GM23338 (cell line): ENCODE results near the gene HTR4. TPM values are rescaled to one million over a fixed set of nuclear protein-coding genes. Genes with fewer than 3 reads are reported as not detected.

Source experiments
- ATAC-seq: fragments of 200-7000 bp; cut with Tn5 transposase; 3 replicates; pipeline ENCODE4 v1.9.1; 2020
- DNase-seq: peaks from one replicate; pipeline ENCODE4 v3.0.0-alpha.2; 2015; ENCODE audit warnings: low spot score
- H2AFZ ChIP-seq: fragments of 200-600 bp; sonication (generic); 2 replicates; pipeline ENCODE4 v1.8.0; 2016; ENCODE audit warnings: antibody characterized with exemption, mild to moderate bottlenecking, moderate library complexity
- H3F3A ChIP-seq: fragments of 200-600 bp; sonication (generic); replicated peaks from 2 replicates; pipeline ENCODE4 v1.8.0; 2017; ENCODE audit warnings: antibody characterized with exemption, mixed run types, low read depth
- H3K27ac ChIP-seq: fragments of 200-600 bp; sonication (generic); 2 replicates; pipeline ENCODE4 v1.6.1; 2016; ENCODE audit warnings: low read depth
- H3K27me3 ChIP-seq: fragments of 200-600 bp; sonication (generic); 2 replicates; pipeline ENCODE4 v1.8.0; 2016; ENCODE audit warnings: mild to moderate bottlenecking, mixed run types, moderate library complexity; ENCODE audit not compliant: insufficient read depth
- H3K36me3 ChIP-seq: fragments of 200-600 bp; sonication (generic); 2 replicates; pipeline ENCODE4 v1.8.0; 2016; ENCODE audit warnings: mild to moderate bottlenecking; ENCODE audit not compliant: insufficient read depth
- H3K4me1 ChIP-seq: fragments of 200-600 bp; sonication (generic); 2 replicates; pipeline ENCODE4 v1.8.0; 2016; ENCODE audit warnings: mild to moderate bottlenecking, moderate library complexity; ENCODE audit not compliant: insufficient read depth
- H3K4me2 ChIP-seq: fragments of 200-600 bp; sonication (generic); 2 replicates; pipeline ENCODE4 v1.7.1; 2017; ENCODE audit warnings: mixed run types
- H3K4me3 ChIP-seq: fragments of 200-600 bp; sonication (generic); 2 replicates; pipeline ENCODE4 v1.6.1; 2016; ENCODE audit warnings: mixed run types
- H3K79me2 ChIP-seq: fragments of 200-600 bp; sonication (generic); replicated peaks from 2 replicates; pipeline ENCODE4 v1.8.0; 2017; ENCODE audit warnings: mild to moderate bottlenecking; ENCODE audit not compliant: insufficient read depth
- H3K9me2 ChIP-seq: fragments of 200-600 bp; sonication (generic); 2 replicates; pipeline ENCODE4 v1.8.0; 2017; ENCODE audit not compliant: insufficient read depth
- H4K20me1 ChIP-seq: fragments of 200-600 bp; sonication (generic); replicated peaks from 2 replicates; pipeline ENCODE4 v1.8.0; 2017; ENCODE audit warnings: mild to moderate bottlenecking; ENCODE audit not compliant: insufficient read depth
- H3K27ac Mint-ChIP-seq: 2 replicates; pipeline ENCODE4 v1.8.0; 2020; ENCODE audit warnings: inconsistent platforms, mild to moderate bottlenecking, moderate library complexity, mixed read lengths
- H3K27me3 Mint-ChIP-seq: 3 replicates; pipeline ENCODE4 v1.8.0; 2022; ENCODE audit warnings: low read depth, mild to moderate bottlenecking, moderate library complexity, mixed read lengths, inconsistent platforms; ENCODE audit not compliant: insufficient read depth, poor library complexity
- H3K36me3 Mint-ChIP-seq: 3 replicates; pipeline ENCODE4 v1.8.0; 2021; ENCODE audit warnings: low read depth, mild to moderate bottlenecking, inconsistent platforms, moderate library complexity, mixed read lengths
- H3K4me1 Mint-ChIP-seq: 3 replicates; pipeline ENCODE4 v1.8.0; 2020; ENCODE audit warnings: mild to moderate bottlenecking, inconsistent platforms, mixed read lengths
- H3K4me3 Mint-ChIP-seq: 3 replicates; pipeline ENCODE4 v1.8.0; 2021; ENCODE audit warnings: moderate library complexity, mild to moderate bottlenecking, inconsistent platforms, mixed read lengths
- H3K9me3 Mint-ChIP-seq: 3 replicates; pipeline ENCODE4 v1.8.0; 2020; ENCODE audit warnings: moderate library complexity, mild to moderate bottlenecking, inconsistent platforms, mixed read lengths
- EZH2 ChIP-seq: fragments of 200-600 bp; sonication (generic); IDR thresholded peaks from one replicate; pipeline ENCODE4 v1.8.0; 2017; ENCODE audit warnings: antibody characterized with exemption, mild to moderate bottlenecking, low read depth; ENCODE audit not compliant: unreplicated experiment
- JUNB ChIP-seq: IDR thresholded peaks from one replicate; pipeline ENCODE4 v1.6.1; 2016; ENCODE audit warnings: antibody characterized with exemption; ENCODE audit not compliant: unreplicated experiment
- NANOG ChIP-seq: IDR thresholded peaks from 2 replicates; pipeline ENCODE4 v1.6.1; 2016; ENCODE audit warnings: antibody characterized with exemption, borderline replicate concordance
- STAT1 ChIP-seq: IDR thresholded peaks from one replicate; pipeline ENCODE4 v1.6.1; 2016; ENCODE audit warnings: antibody characterized with exemption; ENCODE audit not compliant: unreplicated experiment
- ZNF114 ChIP-seq: fragments of 250-450 bp; sonication (Bioruptor Pico); IDR thresholded peaks from 2 replicates; pipeline ENCODE4 v1.5.0; 2020; ENCODE audit warnings: mild to moderate bottlenecking, moderate library complexity
- ZNF331 ChIP-seq: fragments of 250-450 bp; sonication (Bioruptor Pico); IDR thresholded peaks from 2 replicates; pipeline ENCODE4 v1.5.0; 2020; ENCODE audit warnings: low read depth, mild to moderate bottlenecking, moderate library complexity
- polyA plus RNA-seq: library from polyadenylated mRNA; unstranded; fragments of >200 nt; fragmentation: Nextera tagmentation; extraction: Ambion mirVana; gene quantifications from 2 replicates; pipeline ENCODE4 v1.2.1, GENCODE V29; 2016
- total RNA-seq: library from RNA; depleted of rRNA; stranded (reverse); fragments of >200 nt; shearing (Covaris generic); gene quantifications from 2 replicates; pipeline ENCODE4 v1.2.3, GENCODE V29; 2014
- TF ChIP-seq, protein P1 (sequence below), 2 experiments: fragments of 200-600 bp in 1 of 2; sonication (generic) in 1 of 2; conservative IDR thresholded peaks; 2 replicates each; pipeline versions ENCODE4 v1.5.1 to v1.6.1; 2016 to 2017; ENCODE audit warnings: antibody characterized with exemption in 2 of 2, low read depth in 2 of 2, mild to moderate bottlenecking in 2 of 2, moderate library complexity in 1 of 2
- TF ChIP-seq, protein P2 (sequence below): fragments of 250-450 bp; sonication (Bioruptor Pico); IDR thresholded peaks from 2 replicates; pipeline ENCODE4 v1.5.0; 2020; ENCODE audit warnings: mild to moderate bottlenecking, moderate library complexity

HTR4 gene
- total and polyA plus RNA-seq, 2 experiments from 2014 or later, result 0.10 TPM; not detected in 1

DNA sequence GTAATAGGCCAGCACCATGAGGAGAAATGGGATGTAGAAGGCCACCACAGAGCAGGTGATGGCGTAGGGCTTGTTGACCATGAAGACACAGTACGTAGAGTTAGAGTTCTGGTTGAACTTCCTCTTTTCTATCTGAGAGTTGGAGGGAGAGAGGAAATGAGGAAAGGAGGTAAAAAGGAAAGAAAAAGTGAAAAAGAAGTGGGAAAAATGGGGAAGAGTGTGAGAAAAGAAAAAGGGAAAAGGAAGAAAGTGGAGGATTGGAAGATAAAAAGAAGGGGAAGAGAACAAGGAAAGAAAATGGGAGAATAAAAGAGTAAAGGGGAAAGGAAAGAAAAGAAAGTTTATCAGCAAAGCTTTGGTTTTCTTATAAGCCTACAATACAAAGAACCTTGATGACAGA, 144.4 kb downstream of the HTR4 start (continued):
- TF ChIP-seq, protein P1, sequence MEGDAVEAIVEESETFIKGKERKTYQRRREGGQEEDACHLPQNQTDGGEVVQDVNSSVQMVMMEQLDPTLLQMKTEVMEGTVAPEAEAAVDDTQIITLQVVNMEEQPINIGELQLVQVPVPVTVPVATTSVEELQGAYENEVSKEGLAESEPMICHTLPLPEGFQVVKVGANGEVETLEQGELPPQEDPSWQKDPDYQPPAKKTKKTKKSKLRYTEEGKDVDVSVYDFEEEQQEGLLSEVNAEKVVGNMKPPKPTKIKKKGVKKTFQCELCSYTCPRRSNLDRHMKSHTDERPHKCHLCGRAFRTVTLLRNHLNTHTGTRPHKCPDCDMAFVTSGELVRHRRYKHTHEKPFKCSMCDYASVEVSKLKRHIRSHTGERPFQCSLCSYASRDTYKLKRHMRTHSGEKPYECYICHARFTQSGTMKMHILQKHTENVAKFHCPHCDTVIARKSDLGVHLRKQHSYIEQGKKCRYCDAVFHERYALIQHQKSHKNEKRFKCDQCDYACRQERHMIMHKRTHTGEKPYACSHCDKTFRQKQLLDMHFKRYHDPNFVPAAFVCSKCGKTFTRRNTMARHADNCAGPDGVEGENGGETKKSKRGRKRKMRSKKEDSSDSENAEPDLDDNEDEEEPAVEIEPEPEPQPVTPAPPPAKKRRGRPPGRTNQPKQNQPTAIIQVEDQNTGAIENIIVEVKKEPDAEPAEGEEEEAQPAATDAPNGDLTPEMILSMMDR (conservative IDR thresholded peaks at IDR 0.05; ENCODE audit: low read depth in 2 of 2), result no peak
- no peak for TF ChIP-seq ZNF331 (CRISPR knock-in tag)
- TF ChIP-seq, protein P2, sequence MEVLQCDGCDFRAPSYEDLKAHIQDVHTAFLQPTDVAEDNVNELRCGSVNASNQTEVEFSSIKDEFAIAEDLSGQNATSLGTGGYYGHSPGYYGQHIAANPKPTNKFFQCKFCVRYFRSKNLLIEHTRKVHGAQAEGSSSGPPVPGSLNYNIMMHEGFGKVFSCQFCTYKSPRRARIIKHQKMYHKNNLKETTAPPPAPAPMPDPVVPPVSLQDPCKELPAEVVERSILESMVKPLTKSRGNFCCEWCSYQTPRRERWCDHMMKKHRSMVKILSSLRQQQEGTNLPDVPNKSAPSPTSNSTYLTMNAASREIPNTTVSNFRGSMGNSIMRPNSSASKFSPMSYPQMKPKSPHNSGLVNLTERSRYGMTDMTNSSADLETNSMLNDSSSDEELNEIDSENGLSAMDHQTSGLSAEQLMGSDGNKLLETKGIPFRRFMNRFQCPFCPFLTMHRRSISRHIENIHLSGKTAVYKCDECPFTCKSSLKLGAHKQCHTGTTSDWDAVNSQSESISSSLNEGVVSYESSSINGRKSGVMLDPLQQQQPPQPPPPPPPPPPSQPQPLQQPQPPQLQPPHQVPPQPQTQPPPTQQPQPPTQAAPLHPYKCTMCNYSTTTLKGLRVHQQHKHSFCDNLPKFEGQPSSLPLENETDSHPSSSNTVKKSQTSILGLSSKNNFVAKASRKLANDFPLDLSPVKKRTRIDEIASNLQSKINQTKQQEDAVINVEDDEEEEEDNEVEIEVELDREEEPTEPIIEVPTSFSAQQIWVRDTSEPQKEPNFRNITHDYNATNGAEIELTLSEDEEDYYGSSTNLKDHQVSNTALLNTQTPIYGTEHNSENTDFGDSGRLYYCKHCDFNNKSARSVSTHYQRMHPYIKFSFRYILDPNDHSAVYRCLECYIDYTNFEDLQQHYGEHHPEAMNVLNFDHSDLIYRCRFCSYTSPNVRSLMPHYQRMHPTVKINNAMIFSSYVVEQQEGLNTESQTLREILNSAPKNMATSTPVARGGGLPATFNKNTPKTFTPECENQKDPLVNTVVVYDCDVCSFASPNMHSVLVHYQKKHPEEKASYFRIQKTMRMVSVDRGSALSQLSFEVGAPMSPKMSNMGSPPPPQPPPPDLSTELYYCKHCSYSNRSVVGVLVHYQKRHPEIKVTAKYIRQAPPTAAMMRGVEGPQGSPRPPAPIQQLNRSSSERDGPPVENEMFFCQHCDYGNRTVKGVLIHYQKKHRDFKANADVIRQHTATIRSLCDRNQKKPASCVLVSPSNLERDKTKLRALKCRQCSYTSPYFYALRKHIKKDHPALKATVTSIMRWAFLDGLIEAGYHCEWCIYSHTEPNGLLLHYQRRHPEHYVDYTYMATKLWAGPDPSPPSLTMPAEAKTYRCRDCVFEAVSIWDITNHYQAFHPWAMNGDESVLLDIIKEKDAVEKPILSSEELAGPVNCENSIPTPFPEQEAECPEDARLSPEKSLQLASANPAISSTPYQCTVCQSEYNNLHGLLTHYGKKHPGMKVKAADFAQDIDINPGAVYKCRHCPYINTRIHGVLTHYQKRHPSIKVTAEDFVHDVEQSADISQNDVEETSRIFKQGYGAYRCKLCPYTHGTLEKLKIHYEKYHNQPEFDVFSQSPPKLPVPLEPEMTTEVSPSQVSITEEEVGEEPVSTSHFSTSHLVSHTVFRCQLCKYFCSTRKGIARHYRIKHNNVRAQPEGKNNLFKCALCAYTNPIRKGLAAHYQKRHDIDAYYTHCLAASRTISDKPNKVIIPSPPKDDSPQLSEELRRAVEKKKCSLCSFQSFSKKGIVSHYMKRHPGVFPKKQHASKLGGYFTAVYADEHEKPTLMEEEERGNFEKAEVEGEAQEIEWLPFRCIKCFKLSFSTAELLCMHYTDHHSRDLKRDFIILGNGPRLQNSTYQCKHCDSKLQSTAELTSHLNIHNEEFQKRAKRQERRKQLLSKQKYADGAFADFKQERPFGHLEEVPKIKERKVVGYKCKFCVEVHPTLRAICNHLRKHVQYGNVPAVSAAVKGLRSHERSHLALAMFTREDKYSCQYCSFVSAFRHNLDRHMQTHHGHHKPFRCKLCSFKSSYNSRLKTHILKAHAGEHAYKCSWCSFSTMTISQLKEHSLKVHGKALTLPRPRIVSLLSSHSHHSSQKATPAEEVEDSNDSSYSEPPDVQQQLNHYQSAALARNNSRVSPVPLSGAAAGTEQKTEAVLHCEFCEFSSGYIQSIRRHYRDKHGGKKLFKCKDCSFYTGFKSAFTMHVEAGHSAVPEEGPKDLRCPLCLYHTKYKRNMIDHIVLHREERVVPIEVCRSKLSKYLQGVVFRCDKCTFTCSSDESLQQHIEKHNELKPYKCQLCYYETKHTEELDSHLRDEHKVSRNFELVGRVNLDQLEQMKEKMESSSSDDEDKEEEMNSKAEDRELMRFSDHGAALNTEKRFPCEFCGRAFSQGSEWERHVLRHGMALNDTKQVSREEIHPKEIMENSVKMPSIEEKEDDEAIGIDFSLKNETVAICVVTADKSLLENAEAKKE (CRISPR knock-in tag), result no peak

DNA sequence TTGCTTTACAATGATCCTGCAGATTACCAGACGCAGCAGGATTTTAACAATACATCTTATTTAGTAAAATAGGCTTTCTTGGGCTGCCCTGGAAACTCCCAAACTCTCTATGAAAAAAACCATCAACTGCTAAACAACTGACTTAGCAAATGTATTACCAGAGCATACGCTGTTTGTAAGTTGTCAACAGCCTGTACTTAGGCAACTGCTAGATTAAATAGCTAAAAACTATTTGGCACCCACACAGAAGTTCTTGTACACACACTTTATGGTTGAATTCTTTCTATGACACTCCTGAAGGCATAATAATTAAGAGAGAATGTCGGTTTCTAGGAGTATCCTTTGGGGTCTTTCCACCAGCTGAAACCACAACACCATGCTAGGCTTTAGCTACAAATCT, 146.7 kb downstream of the HTR4 start:
- Histone ChIP-seq H3K36me3 (no peaks in the 10 kb centered on the region), H3F3A (no peaks in the 10 kb centered on the region), H3K27me3 (no peaks in the 10 kb centered on the region), H3K27ac (no peak overlapping the region), H3K4me3 (no peak overlapping the region), H3K79me2 (no peaks in the 10 kb centered on the region), H2AFZ (no peak overlapping the region), H3K9me2 (no peaks in the 10 kb centered on the region), H3K4me2 (no peak overlapping the region), H3K4me1 (peaks cover 4% of the 10 kb centered on the region; the same call in 1 of the 2 replicates), H4K20me1 (no peaks in the 10 kb centered on the region)
- H3K4me3 Mint-ChIP-seq, result no peak overlapping the region
- ATAC-seq (no peak), DNase-seq (no peak)
- H3K9me3 Mint-ChIP-seq, result peaks cover 5% of the 10 kb centered on the region; the same call in 2 of the 3 replicates
- no peak overlapping the region for H3K27ac Mint-ChIP-seq
- peaks cover under 1% of the 10 kb centered on the region for H3K27me3 Mint-ChIP-seq
- H3K4me1 Mint-ChIP-seq, result peaks cover 5% of the 10 kb centered on the region
- H3K36me3 Mint-ChIP-seq, result no peaks in the 10 kb centered on the region
- TF ChIP-seq EZH2, result no peak
- TF ChIP-seq ZNF114 (CRISPR knock-in tag), result no peak
- TF ChIP-seq, protein P2 (CRISPR knock-in tag), result no peak
- no peak for TF ChIP-seq JUNB
- TF ChIP-seq STAT1, result no peak
- no peak for TF ChIP-seq ZNF331 (CRISPR knock-in tag)
- TF ChIP-seq NANOG, result no peak
